ENCODE data around the gene KCTD10. TPM values are rescaled to one million over a fixed set of nuclear protein-coding genes. Genes with fewer than 3 reads are reported as not detected.

Gene KCTD10
- total and polyA plus RNA-seq, 8 donors = 6.7 to 16.7 (median 10.7) TPM

GRCh38 chr12:109466821-109467220, 10.3 kb downstream of the KCTD10 start:
- Histone ChIP-seq H3K36me3 (no peaks in the 10 kb centered on the region), H3K4me3 (no peak overlapping the region), H3K27me3 (no peaks in the 10 kb centered on the region), H3K4me1 (peaks cover 3 to 19% (median 12%) of the 10 kb centered on the region in 3 donors), H3K9me3 (no peaks in the 10 kb centered on the region), H3K27ac (no peak overlapping the region)
- intact Hi-C loops (cut with DNase I) = no loop called here
- TF ChIP-seq CTCF (IDR thresholded peaks at IDR 0.05) = no peak
- 84 to 96% methylated on average over 3 of the region's 3 CpGs for WGBS, 2 donors
- DNase-seq (no peak), ATAC-seq (no peak), FAIRE-seq (no peak)

- H3K27me3 ChIP-seq = no peaks in the 10 kb centered on the region
- peaks cover 3 to 22% (median 17%) of the 10 kb centered on the region in 3 donors for H3K4me1 ChIP-seq
- FAIRE-seq = no peak
- no peak overlapping the region for H3K27ac ChIP-seq
- WGBS, 2 donors = 81 to 83% methylated on average over 2 of the region's 2 CpGs
- no peak for TF ChIP-seq CTCF (IDR thresholded peaks at IDR 0.05)
- DNase-seq = no peak
- no peaks in the 10 kb centered on the region for H3K9me3 ChIP-seq
- no peak overlapping the region for H3K4me3 ChIP-seq
- H3K36me3 ChIP-seq = no peaks in the 10 kb centered on the region
- no peak for ATAC-seq
- intact Hi-C loops (cut with DNase I) = no loop called here
Observed at GRCh38 chr12:109466305-109466704, 10.8 kb downstream of the KCTD10 start.

- WGBS, 2 donors = 87 to 90% methylated on average over 14 of the region's 14 CpGs
Observed at GRCh38 chr12:109464642-109465351, 12.3 kb downstream of the KCTD10 start.

GRCh38 chr12:109463756-109464155, 13.3 kb downstream of the KCTD10 start:
- H3K27ac ChIP-seq = peak overlapping the region; percentile 64 to 87 (median 77)
- no peaks in the 10 kb centered on the region for H3K36me3 ChIP-seq
- ATAC-seq (no peak), FAIRE-seq (no peak), DNase-seq (no peak)
- no peak overlapping the region for H3K4me3 ChIP-seq
- TF ChIP-seq CTCF (IDR thresholded peaks at IDR 0.05) = no peak
- intact Hi-C loops (cut with DNase I) = no loop called here
- H3K9me3 ChIP-seq = no peaks in the 10 kb centered on the region
- no peaks in the 10 kb centered on the region for H3K27me3 ChIP-seq
- H3K4me1 ChIP-seq = peaks cover 3 to 25% (median 20%) of the 10 kb centered on the region in 3 donors
- 56 to 62% methylated on average over 5 of the region's 5 CpGs for WGBS, 2 donors

More at GRCh38 chr12:109464642-109465351, 12.3 kb downstream of the KCTD10 start:
- no peak for FAIRE-seq
- no peak for DNase-seq
- Histone ChIP-seq H3K36me3 (no peaks in the 10 kb centered on the region), H3K4me1 (peaks cover 3 to 25% (median 20%) of the 10 kb centered on the region in 3 donors), H3K9me3 (no peaks in the 10 kb centered on the region), H3K4me3 (no peak overlapping the region), H3K27ac (no peak overlapping the region), H3K27me3 (no peaks in the 10 kb centered on the region)
- TF ChIP-seq CTCF (IDR thresholded peaks at IDR 0.05) = no peak
- ATAC-seq = no peak
- intact Hi-C loops (cut with DNase I) = no loop called here

Data from pancreas (tissue), 10 donors.